Central memory CD4-positive, alpha-beta T cell (primary cell): Measurements from ENCODE around the gene ALOX15.
"Not testable (repeated sequence)": the region's sequence is repeated elsewhere in the genome, so short reads cannot be mapped to it uniquely, and the experiment has no call there.

Source experiments
- DNase-seq: peaks from one replicate; pipeline ENCODE4 v3.0.0; 2022

Gene ALOX15

DNA sequence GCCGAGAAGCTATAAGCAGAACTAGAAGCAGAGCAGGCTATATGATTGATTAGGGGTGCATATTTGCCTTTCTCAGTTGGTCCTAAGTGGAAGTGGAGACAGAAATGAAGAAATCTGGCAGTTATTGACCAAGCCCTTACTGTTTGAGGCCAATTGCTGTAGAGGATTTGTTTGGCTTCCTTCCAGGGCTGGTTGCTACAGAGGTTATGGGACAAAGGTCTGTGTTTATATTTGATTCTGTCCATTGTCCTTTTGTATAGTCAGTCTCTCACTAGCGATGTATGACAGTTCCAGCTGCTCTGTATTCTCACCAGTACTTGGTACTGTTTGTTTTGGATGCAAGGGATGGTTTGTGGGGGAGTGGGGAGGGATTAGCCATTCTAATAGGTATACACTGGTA, 7.3 kb upstream of the ALOX15 start:
- no peak for DNase-seq

- DNase-seq = no peak
These were observed 4.2 kb upstream of the ALOX15 start for GRCh38 chr17:4645642-4646041.

DNA sequence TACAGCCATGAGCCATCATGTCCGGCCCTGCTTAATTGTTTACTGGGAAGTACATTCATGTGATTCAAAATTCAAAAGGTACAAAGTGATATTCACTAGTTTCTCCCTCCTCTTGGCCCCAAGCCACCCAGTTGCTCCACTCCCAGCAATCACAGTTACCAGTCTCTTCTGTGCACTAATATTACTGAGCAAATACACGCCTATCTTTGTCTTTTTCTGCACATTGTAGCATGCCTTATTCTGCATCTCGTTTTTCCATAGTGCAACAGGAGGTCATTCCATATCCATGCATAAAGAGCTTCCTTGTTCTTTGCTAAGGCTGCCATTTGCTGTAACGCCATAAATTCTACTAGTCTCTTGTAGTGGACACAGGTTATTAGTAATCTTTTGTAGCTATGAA, 2.2 kb upstream of the ALOX15 start:
- DNase-seq = no peak

DNA sequence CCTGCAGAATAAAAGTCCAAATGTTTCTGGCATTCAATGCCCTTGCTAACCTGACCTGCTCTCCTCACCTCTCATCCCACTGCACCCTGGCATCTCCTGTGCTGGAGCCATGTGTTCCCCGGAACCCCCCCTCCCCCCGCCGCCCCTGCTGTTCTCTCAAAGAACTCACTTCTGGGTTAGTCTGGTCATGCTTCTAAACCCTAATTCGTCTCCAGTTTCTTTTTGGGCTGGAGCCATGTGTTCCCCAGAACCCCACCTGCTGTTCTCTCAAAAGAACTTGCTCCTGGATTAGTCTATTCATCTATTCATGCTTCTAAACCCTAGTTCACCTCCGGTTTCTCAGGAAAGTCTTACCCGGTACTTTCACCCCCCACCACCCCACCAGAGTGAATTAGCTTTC, 808 bp upstream of the ALOX15 start:
- no peak for DNase-seq

- not testable (repeated sequence) for DNase-seq
These were observed 799 bp downstream of the ALOX15 start for GRCh38 chr17:4640569-4641188.

DNA sequence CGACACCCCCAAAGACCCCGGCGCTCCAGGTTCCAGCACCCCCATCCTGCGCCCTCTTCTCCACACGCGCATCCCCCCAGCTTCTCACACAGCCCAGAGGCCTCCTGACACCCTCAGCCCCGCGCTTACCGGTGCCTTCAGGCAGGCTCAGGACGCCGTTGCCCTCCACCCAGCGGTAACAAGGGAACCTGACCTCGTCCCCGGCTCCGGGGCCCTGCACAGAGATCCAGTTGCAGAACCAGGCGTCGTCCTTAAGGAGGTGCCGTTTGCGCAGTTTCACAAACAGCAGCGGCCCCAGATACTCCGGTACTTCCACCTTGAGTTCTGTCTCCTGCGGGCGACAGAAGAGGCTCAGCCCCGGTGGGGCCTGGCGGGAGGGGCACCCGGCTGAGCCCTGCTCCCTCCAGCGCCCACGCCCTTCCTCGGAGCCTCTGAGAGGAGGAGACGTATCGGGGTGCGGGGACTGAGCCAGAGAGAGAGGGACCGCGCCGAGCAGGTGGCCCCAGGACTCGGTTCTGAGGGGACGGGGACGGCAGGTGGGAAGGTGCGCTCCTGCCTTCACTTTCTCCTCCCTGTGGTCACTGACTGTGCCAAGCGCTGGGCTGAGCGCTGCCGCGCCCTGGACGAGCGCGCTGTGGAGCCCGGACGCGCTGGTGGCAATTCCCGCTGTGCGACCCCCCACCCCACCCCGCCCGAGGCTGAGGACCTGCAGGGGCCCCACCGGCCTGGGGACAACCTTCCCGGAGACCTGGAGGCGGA, 2.0 kb downstream of the ALOX15 start:
- peak; percentile 19 for DNase-seq

DNA sequence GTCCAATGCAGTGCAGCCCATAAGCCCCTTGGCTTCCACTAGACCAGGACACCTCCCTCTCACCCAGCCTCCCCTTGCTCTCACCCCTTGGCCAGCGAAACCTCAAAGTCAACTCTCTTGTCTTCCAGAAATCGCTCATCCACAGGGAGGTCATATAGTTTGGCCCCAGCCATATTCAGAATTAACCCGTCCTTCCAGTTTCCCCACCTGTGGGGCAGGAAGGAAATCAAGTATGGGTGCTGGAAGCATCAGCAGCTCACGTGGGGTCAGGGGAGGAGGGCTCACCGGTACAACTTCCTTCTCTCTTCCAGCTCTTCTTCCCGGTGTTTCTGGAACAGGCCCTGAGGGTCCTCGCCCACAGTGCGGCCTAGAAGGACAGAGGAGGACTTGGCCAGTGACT, 2.7 kb downstream of the ALOX15 start:
- not testable (repeated sequence) for DNase-seq

- DNase-seq = no peak
These were observed 4.9 kb downstream of the ALOX15 start for GRCh38 chr17:4636474-4637100.

GRCh38 chr17:4635823-4636375, 5.6 kb downstream of the ALOX15 start:
- DNase-seq = no peak

- no peak for DNase-seq
These were observed 6.5 kb downstream of the ALOX15 start for GRCh38 chr17:4634976-4635375.

GRCh38 chr17:4633643-4634042, 7.8 kb downstream of the ALOX15 start:
- DNase-seq = no peak

DNA sequence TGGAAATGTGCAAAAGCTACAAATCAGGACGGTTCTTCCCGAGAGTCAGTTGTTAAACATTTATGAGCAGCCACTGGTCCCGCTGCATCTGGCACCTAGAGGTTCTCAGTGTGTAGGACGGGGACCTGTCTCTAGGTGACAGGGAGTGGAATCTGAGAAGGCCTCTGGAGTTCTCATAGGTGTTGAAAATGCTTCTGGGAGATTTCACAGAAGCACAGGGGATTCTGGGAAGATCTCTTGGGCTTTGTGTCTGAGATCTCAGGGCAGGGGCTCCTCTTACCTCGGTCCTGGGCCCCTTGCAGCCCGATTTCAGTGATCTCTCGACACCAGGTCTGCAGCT, 8.9 kb downstream of the ALOX15 start:
- no peak for DNase-seq

DNA sequence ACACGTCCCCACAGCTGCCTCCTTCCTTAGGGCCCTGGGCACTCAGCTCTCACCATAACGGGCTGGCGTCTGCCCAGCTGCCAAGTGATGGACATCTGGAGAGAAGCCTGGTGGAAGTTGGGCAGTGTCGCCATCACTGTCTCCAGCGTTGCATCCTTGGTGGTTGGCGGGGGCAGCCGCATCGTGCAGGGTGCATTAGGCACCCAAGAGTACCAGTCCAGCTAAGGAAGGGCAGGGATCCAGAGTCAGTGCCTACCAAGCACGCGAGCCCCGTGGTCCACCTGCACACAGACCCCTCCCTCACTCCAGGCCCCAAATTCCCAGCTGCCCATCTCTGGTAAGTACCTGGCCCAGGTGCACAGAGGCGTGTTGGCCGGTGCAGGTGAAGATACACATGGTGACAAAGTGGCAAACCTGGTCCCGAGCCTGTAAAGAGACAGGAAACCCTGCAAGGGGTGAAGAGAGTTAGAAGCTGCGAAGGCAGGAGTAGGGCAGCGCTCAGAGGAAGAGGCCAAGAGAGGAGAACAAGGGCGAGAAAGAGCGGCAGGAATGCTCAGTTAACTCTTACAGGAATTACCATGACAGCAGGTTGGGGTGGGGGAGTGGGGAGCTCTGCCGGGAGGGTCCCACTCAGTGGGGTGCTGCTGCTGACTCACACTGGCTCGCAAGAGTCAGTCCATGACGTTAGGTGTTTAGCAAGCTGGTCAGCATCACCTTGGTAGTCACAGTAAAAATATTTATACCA, 9.5 kb downstream of the ALOX15 start:
- DNase-seq = no peak

DNA sequence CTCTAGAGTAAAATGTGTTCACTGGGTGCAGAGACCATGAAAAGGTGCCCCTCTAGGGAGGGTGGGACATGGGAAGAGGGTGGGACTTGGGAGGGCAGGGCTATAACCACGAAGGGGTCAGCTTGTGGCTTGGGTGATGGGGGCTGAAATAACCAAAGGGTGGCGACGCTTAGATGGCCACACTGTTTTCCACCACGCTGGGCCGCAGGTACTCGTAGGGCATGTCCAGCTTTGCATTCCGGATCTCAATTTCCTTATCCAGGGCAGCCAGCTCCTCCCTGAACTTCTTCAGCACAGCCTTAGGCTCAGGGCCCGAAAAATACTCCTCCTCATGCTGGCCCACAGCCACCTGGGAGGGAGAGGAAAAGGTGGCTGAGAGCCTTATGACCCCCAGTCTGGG, 10.0 kb downstream of the ALOX15 start:
- no peak for DNase-seq

GRCh38 chr17:4626734-4627256, 14.7 kb downstream of the ALOX15 start:
- no peak for DNase-seq

DNA sequence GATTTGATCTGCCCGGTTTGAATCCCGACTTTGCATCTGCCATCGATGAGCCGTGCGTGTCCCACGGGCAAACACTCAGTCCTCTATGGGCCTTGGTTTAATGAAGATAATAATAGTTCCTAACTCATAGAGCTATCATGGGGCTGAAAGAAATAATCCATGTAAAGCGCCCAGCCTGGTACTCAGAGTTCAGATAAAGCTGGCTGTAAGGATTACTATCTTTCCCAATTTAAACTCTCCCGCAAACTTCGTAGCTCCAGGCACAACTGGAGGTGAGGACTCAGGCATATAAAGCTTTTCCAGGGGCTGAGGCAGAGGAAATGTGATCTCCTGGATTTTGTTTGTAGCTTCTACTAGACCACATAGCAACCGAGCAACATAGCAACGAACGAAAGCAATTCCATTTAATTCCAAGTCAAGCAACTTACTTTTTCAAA, 16.3 kb downstream of the ALOX15 start:
- DNase-seq = no peak

GRCh38 chr17:4624451-4624911, 17.0 kb downstream of the ALOX15 start:
- not testable (repeated sequence) for DNase-seq

DNA sequence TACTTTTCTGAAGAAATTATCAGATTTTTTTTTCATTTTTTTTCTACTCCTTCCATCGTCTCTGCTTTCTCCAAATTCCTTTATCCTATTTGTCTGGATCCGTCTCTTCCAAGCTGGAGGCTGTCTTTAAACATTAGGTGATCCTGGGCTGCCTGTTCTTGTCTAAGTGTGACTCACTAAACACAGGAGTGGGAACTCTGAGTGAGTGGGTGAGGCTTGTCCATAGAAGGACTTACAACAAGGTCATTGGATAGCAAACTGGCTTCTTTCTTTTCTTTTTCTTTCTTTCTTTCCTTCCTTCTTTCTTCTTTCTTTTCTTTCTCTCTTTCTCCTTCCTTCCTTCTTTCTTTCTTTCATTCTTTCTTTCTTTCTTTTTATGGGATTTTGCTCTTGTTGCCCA, 18.2 kb downstream of the ALOX15 start:
- no peak for DNase-seq

DNA sequence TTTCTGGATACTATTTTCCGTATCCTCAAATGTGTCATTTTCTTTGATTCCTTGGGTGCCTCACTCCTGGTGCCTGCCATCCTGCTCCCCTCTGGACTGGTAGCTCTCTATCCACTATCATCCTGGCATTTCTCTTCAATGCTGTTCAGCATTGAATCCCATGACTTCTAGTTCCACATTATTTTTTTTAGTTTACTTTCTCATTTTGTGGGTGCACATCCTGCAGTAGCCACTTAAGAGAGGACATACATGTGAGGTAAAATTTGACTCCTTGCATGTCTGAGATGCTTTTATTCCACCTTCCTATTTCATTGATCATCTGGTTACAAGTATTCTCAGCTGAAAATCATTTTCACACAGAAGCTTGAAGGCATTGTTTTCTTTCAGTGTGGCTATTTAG, 19.1 kb downstream of the ALOX15 start:
- no peak for DNase-seq

DNA sequence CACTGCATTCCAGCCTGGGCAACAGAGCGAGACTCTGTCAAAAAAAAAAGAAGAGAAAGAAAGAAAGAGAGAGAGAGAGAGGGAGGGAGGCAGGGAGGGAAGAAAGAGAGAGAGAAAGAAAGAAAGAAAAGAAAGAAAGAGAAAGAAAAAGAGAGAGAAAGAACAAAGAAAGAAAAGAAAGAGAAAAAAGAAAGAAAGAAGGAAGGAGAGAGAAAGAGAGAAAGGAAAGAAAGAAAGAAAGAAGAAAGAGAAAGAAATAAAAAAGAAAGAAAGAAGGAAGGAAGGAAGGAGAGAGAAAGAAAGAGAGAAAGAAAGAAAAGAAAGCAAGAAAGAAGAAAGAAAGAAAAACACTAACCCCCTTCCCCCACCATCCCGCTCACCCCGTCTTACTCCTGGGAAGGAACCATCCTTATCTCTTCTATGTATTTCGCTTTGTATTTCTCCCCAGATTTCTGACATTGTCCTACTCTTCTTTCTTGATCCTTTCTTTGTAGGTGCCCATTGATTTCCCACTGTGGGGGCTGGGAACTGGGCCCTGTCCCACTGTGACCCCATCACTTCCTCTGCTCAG, 20.9 kb downstream of the ALOX15 start:
- DNase-seq = no peak

GRCh38 chr17:4617590-4618351, 23.7 kb downstream of the ALOX15 start:
- DNase-seq = no peak

DNA sequence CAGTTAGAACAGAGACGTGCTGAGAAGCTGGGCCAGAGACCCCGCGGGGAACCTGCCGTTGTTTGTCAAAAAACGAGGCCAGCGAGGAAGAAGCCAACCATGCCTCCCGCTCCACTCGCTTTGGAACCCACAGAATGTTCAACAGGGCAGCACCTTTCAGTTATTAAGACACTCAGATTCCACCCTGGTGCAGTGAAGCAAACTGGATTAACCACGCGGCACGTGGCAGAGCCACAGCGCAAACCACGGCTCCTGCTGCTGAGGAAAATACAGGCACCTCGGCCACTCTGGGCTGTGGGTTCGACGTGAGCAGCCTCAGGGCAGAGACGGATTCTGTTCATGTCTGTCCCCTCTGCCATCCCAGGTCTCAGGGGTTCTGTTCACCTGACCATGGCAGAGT, 24.4 kb downstream of the ALOX15 start:
- no peak for DNase-seq
